Bronchial epithelial cell (primary cell): ENCODE data around the gene MPRIP. TPM values are rescaled to one million over a fixed set of nuclear protein-coding genes. Genes with fewer than 3 reads are reported as not detected.

Experiments
- DNase-seq: peaks from one replicate; pipeline ENCODE4 v3.0.0-alpha.2; 2010; ENCODE audit warnings: low read depth
- FAIRE-seq: peaks from 2 replicates; lab custom pipeline; 2011; peaks lifted over from hg19 to GRCh38; lab: Jason Lieb, UNC
- H3K27me3 ChIP-seq: 2 replicates; pipeline ENCODE4 v1.5.1; 2011; ENCODE audit warnings: low read length; ENCODE audit not compliant: control insufficient read depth, insufficient read depth
- H3K36me3 ChIP-seq: 2 replicates; pipeline ENCODE4 v1.5.1; 2011; ENCODE audit warnings: low read length; ENCODE audit not compliant: control insufficient read depth, insufficient read depth
- H3K4me3 ChIP-seq: 2 replicates; pipeline ENCODE4 v1.5.1; 2011; ENCODE audit warnings: mild to moderate bottlenecking, low read depth, low read length, control low read depth
- total RNA-seq: library from RNA; depleted of rRNA; stranded (reverse); fragments of >200 nt; gene quantifications from 2 replicates; pipeline ENCODE4 v1.2.1, GENCODE V29; 2014
- TF ChIP-seq, protein P1 (sequence below): IDR thresholded peaks from 2 replicates; pipeline ENCODE4 v1.5.1; 2011; ENCODE audit warnings: mild to moderate bottlenecking, moderate library complexity, low read length, control low read depth, inconsistent platforms; ENCODE audit not compliant: insufficient read depth, severe bottlenecking

MPRIP gene
- total RNA-seq, 1 donor from 2014 or later: 183 TPM

DNA sequence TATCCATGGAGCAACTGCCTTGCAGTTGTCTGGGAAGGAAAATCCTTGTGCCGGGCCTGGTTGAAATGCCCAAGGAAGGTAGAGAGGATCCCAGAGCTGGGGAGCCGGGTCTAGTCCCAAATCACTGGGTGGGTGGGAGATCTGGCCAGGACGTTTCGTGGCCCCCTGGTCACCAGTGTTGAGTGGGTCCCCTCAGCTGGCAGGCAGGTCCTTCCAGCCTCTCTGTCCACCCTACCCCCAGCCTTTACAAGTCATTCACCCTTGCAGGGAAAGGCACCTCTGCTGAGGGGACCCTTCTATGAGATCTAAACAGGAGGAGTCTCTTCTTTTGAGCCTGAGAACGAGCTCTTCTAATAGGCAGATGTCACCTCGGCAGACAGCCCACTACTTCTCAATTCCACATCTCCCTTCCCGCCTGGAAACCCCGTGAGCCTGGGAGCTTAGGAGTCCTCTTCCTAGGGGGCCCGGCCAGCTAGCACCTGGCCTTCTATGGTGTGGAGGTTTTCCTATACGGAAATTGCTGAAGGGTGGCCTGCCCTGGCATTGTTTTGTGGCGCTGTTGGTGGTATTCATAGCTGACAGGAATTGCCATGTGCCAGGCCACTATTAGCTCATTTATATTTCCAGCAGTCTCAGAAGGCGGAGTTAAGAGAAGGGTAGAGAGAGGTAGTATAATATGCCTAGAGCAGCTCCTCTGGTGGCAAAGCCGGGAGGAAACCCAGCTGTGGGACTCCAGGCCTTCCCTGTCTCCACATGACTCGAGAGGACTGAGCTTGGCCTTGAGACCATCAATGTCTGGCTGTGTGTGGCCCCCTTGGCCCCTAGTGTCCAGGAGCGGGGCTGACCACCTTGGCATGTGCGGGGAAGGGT lies 13.3 kb downstream of the MPRIP start:
- no peak overlapping the region for H3K4me3 ChIP-seq
- H3K36me3 ChIP-seq: peaks cover 11% of the 10 kb centered on the region
- DNase-seq: no peak
- no peaks in the 10 kb centered on the region for H3K27me3 ChIP-seq
- peak; percentile 77 for FAIRE-seq
- TF ChIP-seq, protein P1, sequence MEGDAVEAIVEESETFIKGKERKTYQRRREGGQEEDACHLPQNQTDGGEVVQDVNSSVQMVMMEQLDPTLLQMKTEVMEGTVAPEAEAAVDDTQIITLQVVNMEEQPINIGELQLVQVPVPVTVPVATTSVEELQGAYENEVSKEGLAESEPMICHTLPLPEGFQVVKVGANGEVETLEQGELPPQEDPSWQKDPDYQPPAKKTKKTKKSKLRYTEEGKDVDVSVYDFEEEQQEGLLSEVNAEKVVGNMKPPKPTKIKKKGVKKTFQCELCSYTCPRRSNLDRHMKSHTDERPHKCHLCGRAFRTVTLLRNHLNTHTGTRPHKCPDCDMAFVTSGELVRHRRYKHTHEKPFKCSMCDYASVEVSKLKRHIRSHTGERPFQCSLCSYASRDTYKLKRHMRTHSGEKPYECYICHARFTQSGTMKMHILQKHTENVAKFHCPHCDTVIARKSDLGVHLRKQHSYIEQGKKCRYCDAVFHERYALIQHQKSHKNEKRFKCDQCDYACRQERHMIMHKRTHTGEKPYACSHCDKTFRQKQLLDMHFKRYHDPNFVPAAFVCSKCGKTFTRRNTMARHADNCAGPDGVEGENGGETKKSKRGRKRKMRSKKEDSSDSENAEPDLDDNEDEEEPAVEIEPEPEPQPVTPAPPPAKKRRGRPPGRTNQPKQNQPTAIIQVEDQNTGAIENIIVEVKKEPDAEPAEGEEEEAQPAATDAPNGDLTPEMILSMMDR: peak; percentile 36

DNA sequence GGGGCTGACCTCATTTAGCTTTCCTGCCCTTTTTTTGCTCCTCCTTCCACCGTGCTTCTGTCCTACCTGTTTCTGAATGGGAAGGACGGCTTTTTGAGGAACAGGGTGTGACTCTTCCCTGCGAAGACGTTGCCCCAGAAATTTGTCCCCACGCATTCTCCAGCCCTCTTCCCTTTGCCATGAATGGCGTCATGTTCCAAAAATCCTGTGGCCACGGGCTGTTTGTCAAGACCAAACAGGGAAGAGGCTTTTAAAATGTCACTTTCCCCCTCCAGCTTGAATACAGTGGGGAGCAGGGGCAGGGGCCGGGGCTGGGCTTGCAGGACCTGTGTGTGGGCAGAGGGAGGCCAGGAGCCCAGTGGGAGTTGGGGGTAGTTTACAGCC lies 13.9 kb downstream of the MPRIP start:
- peaks cover 11% of the 10 kb centered on the region for H3K36me3 ChIP-seq
- TF ChIP-seq, protein P1: no peak
- DNase-seq (no peak), FAIRE-seq (no peak)
- no peaks in the 10 kb centered on the region for H3K27me3 ChIP-seq
- H3K4me3 ChIP-seq: no peak overlapping the region

- no peak overlapping the region for H3K4me3 ChIP-seq
- TF ChIP-seq, protein P1: no peak
- FAIRE-seq (no peak), DNase-seq (no peak)
- peaks cover 11% of the 10 kb centered on the region for H3K36me3 ChIP-seq
- no peaks in the 10 kb centered on the region for H3K27me3 ChIP-seq
Measured at GRCh38 chr17:17057057-17057551, 14.8 kb downstream of the MPRIP start.

GRCh38 chr17:17058304-17058703 lies 16.0 kb downstream of the MPRIP start:
- Histone ChIP-seq H3K36me3 (peaks cover 11% of the 10 kb centered on the region), H3K27me3 (no peaks in the 10 kb centered on the region), H3K4me3 (no peak overlapping the region)
- no peak for DNase-seq
- FAIRE-seq: no peak
- TF ChIP-seq, protein P1: no peak

GRCh38 chr17:17059301-17059890 lies 17.1 kb downstream of the MPRIP start:
- Histone ChIP-seq H3K27me3 (no peaks in the 10 kb centered on the region), H3K36me3 (peaks cover 10% of the 10 kb centered on the region), H3K4me3 (no peak overlapping the region)
- no peak for FAIRE-seq
- DNase-seq: no peak
- TF ChIP-seq, protein P1: no peak
